Lower leg skin (tissue), 4 donors: ENCODE data around the gene HLA-G. TPM values are rescaled to one million over a fixed set of nuclear protein-coding genes. Genes with fewer than 3 reads are reported as not detected.

Experiments
- DNase-seq, 2 donors: peaks; one replicate each; pipeline ENCODE4 v3.0.0-alpha.2; 2019; ENCODE audit warnings: low spot score in 2 of 2
- H3K4me3 ChIP-seq: fragments of 200-600 bp; sonication (generic); 2 replicates; pipeline ENCODE4 v1.5.1; 2017; ENCODE audit warnings: mild to moderate bottlenecking, low read depth; ENCODE audit not compliant: poor library complexity, severe bottlenecking
- CTCF ChIP-seq, 3 donors: fragments of 450-650 bp; IDR thresholded peaks; one replicate each; pipeline ENCODE4 v1.5.1; 2016; ENCODE audit warnings: antibody characterized with exemption in 3 of 3, mild to moderate bottlenecking in 3 of 3, moderate library complexity in 2 of 3
- POLR2A ChIP-seq, 2 donors: fragments of 450-650 bp; IDR thresholded peaks; one replicate each; pipeline ENCODE4 v1.6.1; 2016 to 2017; ENCODE audit warnings: antibody characterized with exemption in 2 of 2, mild to moderate bottlenecking in 1 of 2, moderate library complexity in 1 of 2
- WGBS, 2 donors: methylation state at CpG; one replicate each; pipeline ENCODE4 v1.1.5; 2018; 5-methylcytosine and 5-hydroxymethylcytosine counted together
- intact Hi-C: fragments of 100-400 bp; cut with DNase I; formaldehyde crosslinking; loops from one replicate; pipeline ENCODE4 v1.15.0; 2023; ENCODE audit warnings: low total_unique reads
- total RNA-seq, 4 donors: library from RNA; depleted of rRNA; stranded (reverse); fragments of >200 nt; gene quantifications; one replicate each; pipeline ENCODE4 v1.1.0, GENCODE V29; 2016

HLA-G gene
- total RNA-seq, 4 donors from 2014 or later = 0.29 TPM; not detected in 3

- TF ChIP-seq POLR2A (IDR thresholded peaks at IDR 0.05) = no peak
- no peak for TF ChIP-seq CTCF (IDR thresholded peaks at IDR 0.05)
These were observed 13.8 kb upstream of the HLA-G start for GRCh38 chr6:29813809-29814208.

GRCh38 chr6:29814379-29815117 is 13.1 kb upstream of the HLA-G start:
- WGBS, 2 donors = 61 to 77% methylated on average over 9 of the region's 9 CpGs
- DNase-seq = no peak
- intact Hi-C loops = loop anchor here (5.0 kb wide), 1 partner anchor 1357 kb away; no protein-coding TSS in a partner anchor
- no peak overlapping the region for H3K4me3 ChIP-seq
- no peak for TF ChIP-seq CTCF (IDR thresholded peaks at IDR 0.05)
- no peak for TF ChIP-seq POLR2A (IDR thresholded peaks at IDR 0.05)

More at GRCh38 chr6:29813809-29814208, 13.8 kb upstream of the HLA-G start:
- H3K4me3 ChIP-seq = no peak overlapping the region
- intact Hi-C loops = no loop called here
- DNase-seq = no peak
- WGBS, 2 donors = 66 to 74% methylated on average over 6 to 7 of the region's 7 CpGs

GRCh38 chr6:29815118-29815750 is 12.4 kb upstream of the HLA-G start:
- no peak for TF ChIP-seq CTCF (IDR thresholded peaks at IDR 0.05)
- no peak for TF ChIP-seq POLR2A (IDR thresholded peaks at IDR 0.05)
- intact Hi-C loops = loop anchor here (5.0 kb wide), 1 partner anchor 1358 kb away; no protein-coding TSS in a partner anchor
- no peak overlapping the region for H3K4me3 ChIP-seq
- no peak for DNase-seq
- WGBS, 2 donors = 74 to 78% methylated on average over 7 of the region's 7 CpGs

GRCh38 chr6:29816030-29816429 is 11.6 kb upstream of the HLA-G start:
- WGBS, 2 donors = 24 to 29% methylated on average over 1 of the region's 1 CpG
- intact Hi-C loops = loop anchor here (5.0 kb wide), 1 partner anchor 1359 kb away; no protein-coding TSS in a partner anchor
- TF ChIP-seq POLR2A (IDR thresholded peaks at IDR 0.05) (no peak), CTCF (IDR thresholded peaks at IDR 0.05) (no peak)
- DNase-seq = no peak
- H3K4me3 ChIP-seq = no peak overlapping the region

GRCh38 chr6:29818892-29819291 is 8.7 kb upstream of the HLA-G start:
- intact Hi-C loops = loop anchor here (5.0 kb wide), 1 partner anchor 1362 kb away; no protein-coding TSS in a partner anchor
- H3K4me3 ChIP-seq = no peak overlapping the region
- DNase-seq = no peak
- 62 to 90% methylated on average over 4 of the region's 4 CpGs for WGBS, 2 donors
- TF ChIP-seq POLR2A (IDR thresholded peaks at IDR 0.05) (no peak), CTCF (IDR thresholded peaks at IDR 0.05) (no peak)
